HG03460 (cell line): ENCODE measurements around the gene NES.

Experiments used
- ATAC-seq: cut with Tn5 transposase; IDR thresholded peaks from one replicate; pipeline ENCODE4 v1.9.1; 2021; ENCODE audit not compliant: unreplicated experiment

The NES gene

DNA sequence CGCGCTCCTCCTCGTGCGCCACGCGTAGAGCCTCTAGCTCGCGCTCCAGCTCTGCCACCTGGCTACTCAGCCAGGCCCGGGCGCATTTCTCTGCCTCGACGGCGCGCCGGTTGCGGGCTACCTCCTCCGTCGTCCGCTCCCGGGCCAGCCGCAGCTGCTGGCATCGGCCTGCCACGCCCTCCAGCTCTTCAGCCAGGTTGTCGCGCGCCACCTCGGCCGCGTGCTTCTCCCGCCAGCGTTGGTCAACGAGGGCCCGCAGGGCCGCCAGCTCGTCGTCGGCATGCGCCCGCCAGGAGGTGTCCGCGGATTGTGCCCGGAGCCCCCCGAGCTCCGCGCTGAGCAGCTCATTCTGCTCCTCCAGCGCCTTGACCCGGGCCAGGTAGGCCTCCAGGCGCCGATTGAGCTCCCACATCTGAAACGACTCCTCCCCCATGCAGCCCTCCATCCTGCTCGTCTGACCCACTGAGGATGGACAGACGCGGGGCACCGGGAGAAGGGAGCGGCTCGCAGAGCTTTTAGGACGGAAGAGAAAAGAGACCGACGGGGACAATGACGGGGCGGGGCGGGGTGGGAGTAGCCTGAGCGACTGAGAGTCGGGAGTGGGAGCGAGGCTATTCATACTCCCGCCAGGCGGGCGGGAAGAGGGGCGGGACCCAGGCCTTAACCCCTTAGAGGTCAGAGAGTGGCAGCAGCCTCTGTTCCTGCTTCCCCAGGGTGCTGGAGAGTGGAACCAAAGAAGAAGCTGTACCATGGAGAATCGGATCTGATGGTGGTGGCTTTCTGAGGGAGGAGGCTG, at the start of gene NES:
Gene NES, minus strand, starts transcription at position 588 of the 796 bp plus-strand sequence. Its CDS starts 143 bp downstream, at position 445.
- no peak for ATAC-seq

DNA sequence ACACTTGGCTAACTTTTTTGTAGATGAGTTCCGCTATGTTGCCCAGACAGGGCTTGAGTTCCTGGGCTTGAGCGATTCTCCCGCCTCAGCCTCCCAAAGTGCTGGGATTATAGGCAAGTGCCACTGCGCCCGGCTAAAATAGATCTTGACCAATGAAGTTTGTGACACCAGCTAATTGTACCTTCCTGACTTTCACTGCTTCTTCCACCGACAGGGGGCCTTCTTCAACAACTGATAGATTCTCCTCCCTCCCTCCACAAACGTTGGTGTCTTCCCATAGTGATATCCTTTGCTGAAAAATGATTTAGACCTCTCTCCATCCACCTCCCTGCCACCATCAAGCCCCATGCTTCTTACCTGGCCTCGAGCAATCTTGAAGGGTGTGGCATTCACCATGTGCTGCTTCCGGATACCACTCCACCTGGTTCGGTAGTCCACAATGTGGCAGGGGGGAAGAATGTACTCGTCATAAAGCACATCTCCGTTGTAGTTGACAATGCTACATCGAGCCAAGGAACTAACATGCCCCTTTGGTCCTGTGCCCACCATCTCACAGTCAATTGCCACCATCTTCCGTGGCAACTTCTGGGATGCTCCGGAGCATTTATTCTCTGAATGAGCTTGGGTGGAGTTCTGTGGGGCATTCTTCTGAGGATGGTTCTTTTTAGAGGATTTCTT, 49.5 kb upstream of the NES start:
- ATAC-seq, result no peak

DNA sequence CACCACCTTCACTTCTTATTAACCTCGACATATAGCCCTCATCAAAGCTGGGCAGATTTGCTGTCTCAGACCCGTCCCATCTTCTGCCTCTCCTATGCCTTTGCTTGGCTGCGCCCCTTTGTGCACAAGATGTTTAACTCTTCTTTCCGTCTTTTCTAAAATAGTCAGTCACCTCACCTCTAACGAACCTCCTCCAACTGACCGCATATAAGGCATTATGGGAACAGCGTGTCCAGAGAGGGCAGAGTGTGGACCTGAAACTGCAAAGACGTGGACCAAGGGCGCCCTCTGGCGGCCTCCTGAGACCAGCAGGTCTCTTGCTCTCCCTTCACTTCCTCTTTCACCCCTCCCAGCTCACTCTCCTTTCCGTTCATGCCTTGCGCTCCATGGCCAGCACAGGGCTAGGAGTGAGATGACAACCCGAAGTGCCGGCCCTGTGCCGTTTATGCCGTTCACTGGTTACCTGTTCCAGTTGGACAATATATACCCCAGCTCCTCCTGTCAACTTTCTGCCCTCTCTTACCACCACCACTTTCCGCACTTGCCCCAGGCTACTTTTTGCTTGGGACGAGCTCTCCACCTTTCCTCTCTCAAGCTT, 48.6 kb upstream of the NES start:
- ATAC-seq, result no peak

DNA sequence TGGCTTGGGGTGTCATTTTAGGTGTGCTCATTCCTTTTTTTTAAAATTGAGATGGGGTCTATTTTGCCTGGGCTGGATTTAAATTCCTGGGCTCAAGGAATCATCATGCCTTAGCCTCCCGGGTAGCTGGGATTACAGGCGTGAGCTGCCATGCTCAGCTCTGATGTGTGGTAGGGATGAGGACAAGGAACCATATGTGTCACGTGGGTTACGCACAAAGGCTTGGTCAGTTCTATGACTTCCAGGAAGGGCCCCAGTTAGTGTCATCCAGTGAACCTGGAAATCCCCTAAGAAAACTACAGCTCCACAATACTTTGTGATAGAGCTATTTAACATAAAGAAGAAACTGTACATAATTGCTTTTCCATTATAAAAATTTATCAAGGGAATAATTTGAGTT, 44.3 kb upstream of the NES start:
- no peak for ATAC-seq

- no peak for ATAC-seq
These were observed 43.9 kb upstream of the NES start for GRCh38 chr1:156721131-156721530.

DNA sequence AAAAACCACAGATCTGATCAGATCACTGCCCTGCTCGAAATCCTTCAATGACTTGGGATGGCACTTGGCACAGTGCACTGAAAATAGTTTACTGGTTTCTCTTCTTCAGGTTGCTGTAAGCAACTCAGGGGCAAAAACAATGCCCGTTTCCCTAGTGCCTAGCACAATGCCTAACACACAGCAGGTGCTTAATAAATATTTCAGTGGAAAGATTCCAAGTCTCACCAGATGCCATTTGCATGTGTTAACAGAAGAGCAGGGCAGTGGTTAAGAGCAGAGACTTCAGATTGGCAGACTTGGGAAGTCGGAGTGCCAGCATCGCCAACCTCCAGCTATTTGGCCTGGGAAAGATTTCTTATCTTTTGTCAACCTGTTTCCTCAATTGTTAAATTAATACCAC, 40.1 kb upstream of the NES start:
- ATAC-seq, result no peak

GRCh38 chr1:156714830-156715229, 37.6 kb upstream of the NES start:
- ATAC-seq, result no peak

DNA sequence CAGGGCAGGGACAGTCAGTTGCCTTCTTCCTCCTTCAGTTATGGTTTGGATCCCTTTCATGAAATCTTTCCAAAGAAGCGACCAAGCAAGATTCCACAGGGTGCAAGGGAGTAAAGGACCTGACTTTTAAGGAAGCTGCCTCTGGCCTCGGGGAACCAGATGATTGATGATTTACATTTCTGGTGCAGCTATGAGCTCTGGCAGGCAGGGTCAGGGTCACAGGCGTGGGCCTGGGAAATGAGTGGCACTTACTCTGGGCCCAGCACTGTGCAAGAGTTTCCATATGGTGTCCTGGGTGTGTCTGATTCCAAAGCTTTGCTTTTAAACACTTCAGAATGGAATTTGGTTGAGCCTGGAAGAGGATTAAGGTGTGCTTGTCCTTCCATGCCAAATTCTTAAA, 35.4 kb upstream of the NES start:
- ATAC-seq, result no peak

GRCh38 chr1:156711011-156711817, 34.0 kb upstream of the NES start:
- no peak for ATAC-seq

GRCh38 chr1:156709757-156710489, 32.7 kb upstream of the NES start:
- no peak for ATAC-seq

- ATAC-seq, result no peak
These were observed 31.8 kb upstream of the NES start for GRCh38 chr1:156709031-156709430.

DNA sequence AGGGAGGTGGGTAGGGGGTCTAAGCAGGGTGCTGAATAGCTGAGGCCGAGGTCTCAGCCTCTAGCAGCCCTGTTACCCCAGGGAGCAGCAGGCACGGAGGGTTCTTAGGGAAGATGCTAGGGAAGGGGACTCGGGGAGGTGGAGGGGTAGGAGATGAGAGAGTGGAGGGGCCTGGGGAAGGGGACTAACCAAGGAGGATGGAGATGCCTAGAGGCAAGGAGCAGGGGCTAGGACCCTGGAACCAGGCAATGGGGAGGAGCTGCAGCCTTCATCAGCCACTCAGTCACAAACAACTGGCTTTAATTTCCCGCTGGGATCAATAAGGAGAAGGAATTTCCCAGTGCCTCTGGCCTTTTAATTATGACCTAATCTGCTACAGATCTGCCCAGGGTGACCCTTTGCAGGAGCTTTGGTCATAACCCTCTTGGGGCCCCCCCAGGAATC, 31.0 kb upstream of the NES start:
- ATAC-seq, result no peak

DNA sequence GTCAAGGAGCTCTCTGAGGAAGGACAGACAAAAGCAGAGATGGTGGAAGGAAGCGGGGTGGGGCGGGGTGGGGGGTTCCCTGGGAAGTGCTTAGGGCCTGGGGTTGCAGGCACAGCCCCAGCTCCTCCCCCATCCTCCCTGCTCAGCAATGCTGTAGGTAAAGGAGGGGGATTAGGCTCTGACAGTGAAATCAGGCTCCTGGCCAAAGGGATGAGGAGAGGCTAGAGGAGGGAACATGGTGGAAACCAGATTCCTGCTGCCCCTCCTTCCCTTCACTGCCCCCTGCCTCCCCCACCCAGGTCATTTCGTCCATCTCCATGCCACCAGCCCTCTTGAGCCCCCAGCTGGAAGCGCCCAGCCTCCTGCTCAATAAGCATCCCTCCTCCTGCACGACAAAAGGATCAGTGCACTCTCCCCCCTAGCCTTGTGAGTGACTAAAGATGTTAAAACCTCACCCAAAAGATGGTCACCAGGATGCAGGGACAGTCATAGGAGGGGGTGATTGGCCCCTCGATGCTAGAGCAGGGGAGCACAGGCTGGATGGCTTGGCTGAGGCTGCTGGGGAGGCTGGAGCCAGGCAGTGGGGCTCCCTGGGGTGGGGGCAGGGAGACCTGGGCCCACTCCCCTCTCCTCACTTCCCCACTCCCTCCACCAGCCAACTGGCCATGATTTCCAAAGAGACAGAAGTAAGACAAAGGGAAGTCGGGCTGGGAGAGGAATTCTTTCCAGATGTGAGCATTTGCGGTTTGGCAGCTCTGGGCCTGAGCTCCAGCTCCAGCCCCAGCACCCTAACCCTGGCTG, 30.4 kb upstream of the NES start:
- ATAC-seq, result no peak

DNA sequence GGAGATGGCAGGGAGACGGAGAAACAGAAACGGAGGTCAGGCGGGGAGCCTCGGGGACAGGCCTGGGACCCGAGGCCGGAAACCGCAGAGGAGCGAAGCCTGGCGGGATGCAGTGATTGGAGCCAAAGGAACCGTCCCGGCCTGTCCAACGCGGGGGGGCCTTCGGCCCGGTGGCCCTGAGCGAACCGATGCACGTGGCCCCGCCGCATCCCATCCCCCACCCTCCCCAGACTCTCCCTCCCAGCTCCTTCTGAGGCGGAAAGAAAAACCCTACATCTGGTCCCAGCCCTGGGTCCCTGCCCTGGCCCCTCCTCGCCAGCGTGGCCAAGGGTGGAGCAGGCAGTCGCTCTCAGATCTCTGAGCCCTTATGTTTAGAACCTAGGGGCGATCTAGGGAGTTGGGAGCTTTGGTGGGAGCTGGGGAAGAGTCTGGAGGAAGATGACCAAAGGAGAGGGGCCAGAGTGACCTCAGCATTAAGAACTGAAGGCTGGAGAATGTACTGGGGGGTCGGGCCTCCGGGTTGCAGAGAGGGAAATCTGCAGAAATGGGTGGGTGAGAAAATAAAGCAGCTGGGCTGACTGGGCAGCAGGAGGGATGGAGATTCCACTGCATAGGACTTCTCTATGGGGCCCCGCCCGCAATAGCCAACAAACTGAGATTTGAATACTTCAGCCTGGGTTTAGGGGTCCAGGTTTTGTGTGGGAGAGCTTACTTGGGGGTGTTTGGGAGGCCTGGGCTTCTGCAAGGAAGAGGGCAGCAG, 29.6 kb upstream of the NES start:
- no peak for ATAC-seq

GRCh38 chr1:156705918-156706656, 28.9 kb upstream of the NES start:
- no peak for ATAC-seq

DNA sequence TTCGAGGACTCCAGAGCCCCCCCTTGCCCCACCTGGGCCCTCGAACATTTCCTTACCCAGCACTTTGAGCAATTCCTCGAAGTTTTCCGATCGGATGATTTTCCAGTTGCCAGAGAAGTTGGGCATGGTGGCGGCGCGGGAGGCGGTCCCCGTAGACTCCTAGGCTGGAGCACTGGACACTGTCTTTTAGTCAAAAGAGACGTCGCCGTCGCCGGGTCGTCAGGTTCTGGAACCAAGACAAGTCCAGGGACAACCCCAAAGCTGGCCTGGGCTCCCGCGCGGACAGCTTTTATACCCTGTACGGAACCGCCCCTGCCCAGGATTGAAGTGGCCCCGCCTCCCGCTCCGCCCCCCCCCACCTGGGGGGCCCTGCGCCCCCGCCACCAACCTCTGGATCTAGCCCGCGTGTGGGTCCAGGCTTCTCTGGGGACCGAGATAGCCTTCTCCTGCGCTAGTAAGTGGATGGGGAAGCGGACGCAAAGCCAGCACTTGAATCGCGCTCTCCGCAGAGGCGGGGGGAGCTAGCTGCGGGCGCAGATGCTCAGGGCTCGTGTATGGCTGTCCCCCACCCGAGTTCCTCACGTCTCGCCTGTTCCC, 28.2 kb upstream of the NES start, which contains the start of gene CRABP2:
Gene CRABP2, minus strand, starts transcription at position 263 of the 597 bp plus-strand sequence. Its CDS starts 137 bp downstream, at position 126.
- no peak for ATAC-seq

DNA sequence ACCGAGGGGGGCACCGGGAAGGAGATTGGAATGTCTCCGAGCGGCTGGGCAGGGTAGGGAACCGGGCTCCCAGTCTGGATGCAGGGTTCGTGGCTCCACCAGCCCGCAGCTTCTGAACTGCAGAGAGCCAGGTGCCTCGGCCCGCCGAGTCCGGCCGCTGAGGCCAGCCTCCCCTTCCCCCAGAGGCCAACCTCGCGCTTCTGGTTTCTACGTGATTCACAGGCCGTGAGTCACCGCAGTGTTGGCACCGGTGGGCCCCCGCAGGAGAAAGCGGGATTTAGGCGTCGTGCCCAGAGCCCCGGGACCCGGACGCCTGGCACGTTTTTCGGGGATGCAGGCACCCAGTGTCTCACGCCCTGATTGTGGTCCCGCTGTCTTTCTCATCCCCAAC, 27.7 kb upstream of the NES start:
- ATAC-seq, result no peak

- no peak for ATAC-seq
These were observed 27.0 kb upstream of the NES start for GRCh38 chr1:156704166-156704711.
